Naive thymus-derived CD4-positive, alpha-beta T cell (primary cell): Measurements from ENCODE around the gene ACR. TPM values are rescaled to one million over a fixed set of nuclear protein-coding genes. Genes with fewer than 3 reads are reported as not detected.
"Not testable (repeated sequence)": the region's sequence is repeated elsewhere in the genome, so short reads cannot be mapped to it uniquely, and the experiment has no call there.

ENCODE experiments used
- ATAC-seq: fragments of 150-1000 bp; cut with Tn5 transposase; 2 replicates; pipeline ENCODE4 v1.10.0; 2021; ENCODE audit warnings: mild to moderate bottlenecking, moderate library complexity
- CTCF ChIA-PET: fragments of 350-600 bp; sonication (Branson Sonifier 250); formaldehyde crosslinking; loops from one replicate; lab custom pipeline; 2021; ENCODE audit warnings: antibody characterized with exemption; lab: Charles Lee
- POLR2A ChIA-PET: fragments of 350-600 bp; sonication (Branson Sonifier 250); formaldehyde crosslinking; loops from one replicate; lab custom pipeline; 2021; ENCODE audit warnings: antibody characterized with exemption, inconsistent platforms; lab: Charles Lee
- DNase-seq, 9 donors: peaks; one replicate each; pipeline versions ENCODE4 v3.0.0 to v3.0.0-alpha.2; 2020 to 2022; ENCODE audit warnings: mixed read lengths in 1 of 9
- H3K27ac ChIP-seq: one replicate; pipeline ENCODE4 v1.7.0; 2013; ENCODE audit warnings: mild to moderate bottlenecking, low read depth, low read length, moderate library complexity
- H3K27me3 ChIP-seq, 2 donors: one replicate each; pipeline ENCODE4 v1.7.0; 2013; ENCODE audit warnings: low read length in 2 of 2, mild to moderate bottlenecking in 2 of 2, moderate library complexity in 2 of 2; ENCODE audit not compliant: control insufficient read depth in 2 of 2, insufficient read depth in 2 of 2
- H3K36me3 ChIP-seq, 3 experiments: 1 replicate in 2 of 3; 2 replicates in 1 of 3; pipeline ENCODE4 v1.7.0; 2013; ENCODE audit warnings: low read length in 3 of 3, mild to moderate bottlenecking in 3 of 3, moderate library complexity in 1 of 3; ENCODE audit not compliant: insufficient read depth in 3 of 3, control insufficient read depth in 2 of 3
- H3K4me1 ChIP-seq, 2 donors: one replicate each; pipeline ENCODE4 v1.7.0; 2013; ENCODE audit warnings: low read length in 2 of 2, mild to moderate bottlenecking in 2 of 2, moderate library complexity in 1 of 2; ENCODE audit not compliant: control insufficient read depth in 2 of 2, insufficient read depth in 2 of 2
- H3K4me3 ChIP-seq: 2 replicates; pipeline ENCODE4 v1.7.0; 2013; ENCODE audit warnings: mild to moderate bottlenecking, low read length
- H3K9me3 ChIP-seq, 3 experiments: 1 replicate in 2 of 3; 2 replicates in 1 of 3; pipeline ENCODE4 v1.7.0; 2013; ENCODE audit warnings: low read length in 3 of 3; ENCODE audit not compliant: control insufficient read depth in 2 of 3
- H3K27ac Mint-ChIP-seq, 9 donors: one replicate each; pipeline ENCODE4 v1.8.0; 2020 to 2022; ENCODE audit warnings: mixed read lengths in 9 of 9, mild to moderate bottlenecking in 8 of 9, moderate library complexity in 5 of 9, inconsistent platforms in 2 of 9
- H3K27me3 Mint-ChIP-seq, 5 donors: one replicate each; pipeline ENCODE4 v1.8.0; 2021 to 2022; ENCODE audit warnings: mixed read lengths in 5 of 5, mild to moderate bottlenecking in 1 of 5
- H3K36me3 Mint-ChIP-seq, 5 donors: one replicate each; pipeline ENCODE4 v1.8.0; 2020 to 2022; ENCODE audit warnings: mixed read lengths in 5 of 5, mild to moderate bottlenecking in 3 of 5, inconsistent platforms in 1 of 5
- H3K4me1 Mint-ChIP-seq, 7 donors: one replicate each; pipeline ENCODE4 v1.8.0; 2020 to 2022; ENCODE audit warnings: mixed read lengths in 7 of 7, mild to moderate bottlenecking in 3 of 7, inconsistent platforms in 1 of 7
- H3K4me3 Mint-ChIP-seq, 10 donors: one replicate each; pipeline ENCODE4 v1.8.0; 2020 to 2022; ENCODE audit warnings: mild to moderate bottlenecking in 10 of 10, mixed read lengths in 10 of 10, moderate library complexity in 6 of 10, inconsistent platforms in 2 of 10
- H3K9me3 Mint-ChIP-seq, 11 donors: one replicate each; pipeline ENCODE4 v1.8.0; 2020 to 2022; ENCODE audit warnings: mixed read lengths in 11 of 11, mild to moderate bottlenecking in 4 of 11, inconsistent platforms in 1 of 11, moderate library complexity in 1 of 11
- intact Hi-C, 2 donors: fragments of 100-400 bp; cut with micrococcal nuclease; formaldehyde crosslinking; loops; one replicate each; pipeline ENCODE4 v1.15.1; 2023
- polyA plus RNA-seq, 2 donors: library from polyadenylated mRNA; unstranded; fragments of 300-500 nt; fragmentation: Illumina TruSeq; gene quantifications; one replicate each; pipeline ENCODE4 v1.2.3, GENCODE V29; 2021
- total RNA-seq, 6 experiments: library from RNA in 5 of 6; stranded (reverse) in 5 of 6; gene quantifications; 1 replicate in 5 of 6; 2 replicates in 1 of 6; pipeline ENCODE4 v1.2.3 and lab custom pipeline; 2021 to 2026

Gene ACR
- total and polyA plus RNA-seq, 7 experiments from 2014 or later: not detected

- H3K4me3 ChIP-seq, H3K27me3 ChIP-seq, ATAC-seq, H3K36me3 ChIP-seq, H3K4me3 Mint-ChIP-seq, H3K36me3 Mint-ChIP-seq, intact Hi-C loops, CTCF ChIA-PET, H3K4me1 ChIP-seq, DNase-seq, H3K27ac Mint-ChIP-seq, H3K4me1 Mint-ChIP-seq, H3K27ac ChIP-seq, H3K9me3 Mint-ChIP-seq, H3K9me3 ChIP-seq, POLR2A ChIA-PET: not testable (repeated sequence)
- H3K27me3 Mint-ChIP-seq: peaks cover 0 to 12% (median 0%) of the 10 kb centered on the region in 5 donors
Measured at GRCh38 chr22:50747521-50747920, 9.5 kb downstream of the ACR start.

DNA sequence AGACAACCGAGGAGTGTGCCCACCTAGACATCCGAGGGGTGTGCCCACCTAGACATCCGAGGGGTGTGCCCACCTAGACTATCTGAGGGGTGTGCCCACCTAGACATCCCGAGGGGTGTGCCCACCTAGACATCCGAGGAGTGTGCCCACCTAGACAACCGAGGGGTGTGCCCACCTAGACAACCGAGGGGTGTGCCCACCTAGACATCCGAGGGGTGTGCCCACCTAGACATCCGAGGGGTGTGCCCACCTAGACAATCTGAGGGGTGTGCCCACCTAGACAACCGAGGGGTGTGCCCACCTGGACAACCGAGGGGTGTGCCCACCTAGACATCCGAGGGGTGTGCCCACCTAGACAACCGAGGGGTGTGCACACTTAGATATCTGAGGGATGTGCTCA, 10.6 kb downstream of the ACR start:
- H3K4me1 Mint-ChIP-seq, H3K9me3 ChIP-seq, H3K4me3 Mint-ChIP-seq, H3K27ac Mint-ChIP-seq, H3K27ac ChIP-seq, H3K4me1 ChIP-seq, DNase-seq, ATAC-seq, intact Hi-C loops, H3K36me3 ChIP-seq, H3K4me3 ChIP-seq, H3K9me3 Mint-ChIP-seq, POLR2A ChIA-PET, H3K36me3 Mint-ChIP-seq, CTCF ChIA-PET, H3K27me3 ChIP-seq: not testable (repeated sequence)
- peaks cover 0 to 20% (median 0%) of the 10 kb centered on the region in 5 donors for H3K27me3 Mint-ChIP-seq

DNA sequence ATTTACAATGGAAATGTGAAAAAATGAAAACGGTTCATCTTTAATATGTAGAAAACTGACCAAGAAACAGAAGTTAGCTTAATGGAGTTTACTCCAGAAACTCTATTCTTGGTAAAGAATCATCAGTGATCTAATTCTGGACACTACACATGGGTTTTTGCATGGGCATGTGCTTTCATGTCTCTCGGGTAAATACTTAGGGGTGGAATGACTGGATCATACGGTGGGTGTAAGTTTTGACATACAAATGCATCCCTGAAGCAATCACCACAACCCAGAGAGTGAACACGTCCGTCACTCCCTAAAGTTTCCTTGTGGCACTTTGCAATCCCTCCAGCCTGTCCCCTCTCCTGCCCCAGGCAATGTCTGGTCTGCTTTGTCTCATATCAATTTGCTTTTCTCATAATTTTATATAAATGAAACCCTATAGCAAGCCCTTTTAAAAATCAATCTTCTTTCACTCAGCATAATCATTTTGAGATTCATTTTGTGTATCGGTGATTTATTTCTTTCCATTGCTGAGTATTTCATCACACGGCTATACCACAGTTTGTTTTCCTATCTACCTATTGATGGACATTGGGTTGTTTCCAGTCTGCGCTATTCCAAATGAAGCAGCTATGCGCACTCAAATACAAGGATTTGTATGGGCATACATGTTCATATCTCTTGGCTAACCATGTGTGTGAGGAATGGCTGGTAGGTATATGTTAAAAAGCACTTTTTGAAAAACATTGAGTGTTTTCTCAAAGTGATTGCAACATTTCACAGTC, 11.5 kb downstream of the ACR start:
- intact Hi-C loops, H3K27ac ChIP-seq, ATAC-seq, H3K4me1 Mint-ChIP-seq, H3K4me3 Mint-ChIP-seq, CTCF ChIA-PET, H3K27ac Mint-ChIP-seq, H3K4me3 ChIP-seq, DNase-seq, H3K4me1 ChIP-seq, H3K36me3 Mint-ChIP-seq, H3K9me3 ChIP-seq, H3K27me3 ChIP-seq, H3K36me3 ChIP-seq, POLR2A ChIA-PET: not testable (repeated sequence)
- Mint-ChIP-seq H3K9me3 (peaks cover 0 to 13% (median 5%) of the 10 kb centered on the region in 11 donors), H3K27me3 (peaks cover 0 to 26% (median 0%) of the 10 kb centered on the region in 5 donors)

DNA sequence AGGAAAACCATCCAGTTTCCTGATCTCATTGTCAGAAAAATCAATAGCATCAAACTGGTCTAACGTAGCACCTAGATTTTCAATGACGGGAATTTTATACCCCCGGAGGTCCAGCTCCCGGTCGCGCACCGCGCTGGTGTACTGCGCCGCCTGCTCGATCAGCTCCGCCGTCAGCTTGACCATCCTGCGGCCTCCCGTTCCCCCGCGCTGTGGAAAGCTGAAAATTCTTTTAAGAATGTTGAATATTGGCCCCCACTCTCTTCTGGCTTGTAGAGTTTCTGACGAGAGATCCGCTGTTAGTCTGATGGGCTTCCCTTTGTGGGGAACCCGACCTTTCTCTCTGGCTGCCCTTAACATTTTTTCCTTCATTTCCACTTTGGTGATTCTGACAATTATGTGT, 17.2 kb downstream of the ACR start:
- Mint-ChIP-seq H3K9me3 (peaks cover 0 to 22% (median 10%) of the 10 kb centered on the region in 11 donors), H3K4me3 (peak overlapping the region in 6 of 10 donors; percentile 16 to 79 (median 49)), H3K27me3 (peaks cover 0 to 35% (median 0%) of the 10 kb centered on the region in 5 donors), H3K27ac (peak overlapping the region in 5 of 9 donors; percentile 38 to 80 (median 54)), H3K4me1 (peaks cover 2 to 23% (median 20%) of the 10 kb centered on the region in 7 donors)
- H3K36me3 ChIP-seq, ATAC-seq, H3K4me3 ChIP-seq, H3K9me3 ChIP-seq, POLR2A ChIA-PET, DNase-seq, intact Hi-C loops, H3K27ac ChIP-seq, H3K27me3 ChIP-seq, H3K4me1 ChIP-seq, H3K36me3 Mint-ChIP-seq, CTCF ChIA-PET: not testable (repeated sequence)

DNA sequence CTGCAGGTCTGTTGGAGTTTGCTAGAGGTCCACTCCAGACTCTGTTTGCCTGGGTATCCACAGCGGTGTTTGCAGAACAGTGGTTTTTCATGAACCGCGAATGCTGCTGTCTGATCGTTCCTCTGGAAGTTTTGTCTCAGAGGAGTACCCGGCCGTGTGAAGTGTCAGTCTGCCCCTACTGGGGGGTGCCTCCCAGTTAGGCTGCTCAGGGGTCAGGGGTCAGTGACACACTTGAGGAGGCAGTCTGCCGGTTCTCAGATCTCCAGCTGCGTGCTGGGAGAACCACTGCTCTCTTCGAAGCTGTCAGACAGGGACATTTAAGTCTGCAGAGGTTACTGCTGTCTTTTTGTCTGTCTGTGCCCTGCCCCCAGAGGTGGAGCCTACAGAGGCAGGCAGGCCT, 18.4 kb downstream of the ACR start:
- POLR2A ChIA-PET: interaction anchor here (1.2 kb wide), 1 partner anchor 24 kb away, joined by 4 read pairs; no protein-coding TSS in a partner anchor
- Mint-ChIP-seq H3K27ac (peak overlapping the region in 8 of 9 donors; percentile 90 to 99 (median 96)), H3K9me3 (peaks cover 0 to 22% (median 9%) of the 10 kb centered on the region in 11 donors), H3K27me3 (peaks cover 0 to 27% (median 0%) of the 10 kb centered on the region in 5 donors), H3K4me3 (peak overlapping the region; percentile 85 to 99 (median 94)), H3K4me1 (peaks cover 2 to 23% (median 20%) of the 10 kb centered on the region in 7 donors)
- H3K36me3 ChIP-seq, intact Hi-C loops, H3K9me3 ChIP-seq, H3K27me3 ChIP-seq, H3K36me3 Mint-ChIP-seq, H3K4me1 ChIP-seq, H3K4me3 ChIP-seq, ATAC-seq: not testable (repeated sequence)
- DNase-seq: peak in 5 of 9 donors; percentile 7 to 35 (median 24)
- CTCF ChIA-PET: interaction anchor here (0.7 to 1.6 kb wide), 3 partner anchors 24 to 135 kb away, joined by 4 to 8 read pairs (median 4); partner anchors contain the start of gene ARSA
- H3K27ac ChIP-seq: peak overlapping the region; percentile 51

DNA sequence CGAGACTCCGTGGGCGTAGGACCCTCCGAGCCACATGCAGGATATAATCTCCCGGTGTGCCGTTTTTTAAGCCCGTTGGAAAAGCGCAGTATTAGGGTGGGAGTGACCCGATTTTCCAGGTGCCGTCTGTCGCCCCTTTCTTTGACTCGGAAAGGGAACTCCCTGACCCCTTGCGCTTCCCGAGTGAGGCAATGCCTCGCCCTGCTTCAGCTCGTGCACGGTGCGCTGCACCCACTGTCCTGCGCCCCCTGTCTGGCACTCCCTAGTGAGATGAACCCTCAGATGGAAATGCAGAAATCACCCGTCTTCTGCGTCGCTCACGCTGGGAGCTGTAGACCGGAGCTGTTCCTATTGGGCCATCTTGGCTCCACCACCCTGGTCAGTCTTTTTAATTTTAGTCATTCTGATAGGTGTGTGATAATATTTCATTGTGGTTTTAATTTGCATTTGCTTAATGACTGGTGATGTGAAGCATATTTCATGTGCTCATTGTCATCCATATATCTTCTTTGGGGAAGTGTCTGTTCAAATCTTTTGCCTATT, 19.0 kb downstream of the ACR start:
- Mint-ChIP-seq H3K4me3 (peak overlapping the region; percentile 85 to 99 (median 94)), H3K9me3 (peaks cover 0 to 22% (median 8%) of the 10 kb centered on the region in 11 donors), H3K27me3 (peaks cover 0 to 26% (median 0%) of the 10 kb centered on the region in 5 donors), H3K4me1 (peaks cover 2 to 23% (median 20%) of the 10 kb centered on the region in 7 donors), H3K27ac (peak overlapping the region; percentile 81 to 99 (median 96))
- CTCF ChIA-PET: interaction anchor here (0.7 to 1.6 kb wide), 4 partner anchors 25 to 136 kb away, joined by 3 to 8 read pairs (median 4); partner anchors contain the start of gene ARSA
- H3K36me3 Mint-ChIP-seq, H3K36me3 ChIP-seq, H3K27me3 ChIP-seq, H3K4me1 ChIP-seq, H3K9me3 ChIP-seq: not testable (repeated sequence)
- ATAC-seq (peak; percentile 40), DNase-seq (peak; percentile 47 to 86 (median 77))
- intact Hi-C loops: loop anchor here in 1 of 2 donors (1.0 kb wide), 2 partner anchors 25 to 129 kb away; partner anchors contain the start of gene ARSA
- H3K27ac ChIP-seq: peak overlapping the region; percentile 51
- POLR2A ChIA-PET: interaction anchor here (0.9 to 1.2 kb wide), 2 partner anchors 24 to 26 kb away, joined by 3 to 4 read pairs; no protein-coding TSS in a partner anchor
- H3K4me3 ChIP-seq: peak overlapping the region; percentile 60
